Measurements from ENCODE around the gene CAMK2A. TPM values are rescaled to one million over a fixed set of nuclear protein-coding genes. Genes with fewer than 3 reads are reported as not detected.

Gene CAMK2A
- total RNA-seq, 1 experiment from 2014 or later = 0.33 TPM

GRCh38 chr5:150326707-150327106, 37.1 kb upstream of the CAMK2A start:
- no peak overlapping the region for H3T11ph ChIP-seq (ENCODE audit: low read length)
- H4K20me1 ChIP-seq (ENCODE audit: control insufficient read depth, insufficient read depth, insufficient read length) = no peaks in the 10 kb centered on the region
- no peak overlapping the region for H4K8ac ChIP-seq (replicated peaks; ENCODE audit: insufficient read length, low read depth, low read length)
- WGBS (ENCODE audit: extremely low coverage, insufficient read length, low lambda C conversion rate) = no CpG with 5 or more reads among the region's 2 CpGs
- no peak overlapping the region for H3K27ac Mint-ChIP-seq
- H2BK20ac ChIP-seq (ENCODE audit: low read depth, low read length, poor library complexity, severe bottlenecking) = no peak overlapping the region
- no peak overlapping the region for H2BK5ac ChIP-seq (ENCODE audit: insufficient read length, low read length)
- no peaks in the 10 kb centered on the region for H3K9me3 Mint-ChIP-seq
- no peak overlapping the region for H3K18ac ChIP-seq (ENCODE audit: insufficient read length, low read depth, low read length)
- H3K4me3 Mint-ChIP-seq = no peak overlapping the region
- no peak overlapping the region for H2BK15ac ChIP-seq (ENCODE audit: low read depth, low read length)
- no peaks in the 10 kb centered on the region for H3K79me2 ChIP-seq (ENCODE audit: insufficient read depth, low read length)
- no peaks in the 10 kb centered on the region for H3K36me3 Mint-ChIP-seq (ENCODE audit: insufficient read depth in 1 of 3, low read depth in 3 of 3)
- no peak overlapping the region for H3K23ac ChIP-seq (ENCODE audit: insufficient read length, low read depth, low read length)
- no peaks in the 10 kb centered on the region; the same call in 1 of the 2 replicates for H3K27me3 Mint-ChIP-seq (ENCODE audit: low read depth)
- H2BK12ac ChIP-seq (ENCODE audit: insufficient read length, low read depth, low read length) = no peak overlapping the region
- no peaks in the 10 kb centered on the region for H3K4me1 ChIP-seq (ENCODE audit: insufficient read depth, low read length)
- H2AFZ ChIP-seq (ENCODE audit: low read length) = no peak overlapping the region
- H3K4me2 ChIP-seq (ENCODE audit: insufficient read depth, insufficient read length, low read length) = no peak overlapping the region
- no peak overlapping the region for H3K56ac ChIP-seq (ENCODE audit: insufficient read length, low read depth, low read length)
- no peak overlapping the region for H3K27ac ChIP-seq (ENCODE audit: insufficient read length, low read depth, low read length)
- peaks cover 0 to 4% of the 10 kb centered on the region in 2 experiments; a peak in 1 of 4 replicates for H3K4me1 Mint-ChIP-seq
- no peak overlapping the region for H3K9ac ChIP-seq (ENCODE audit: extremely low read depth, insufficient read length, low read length)
- no peak overlapping the region for H3K14ac ChIP-seq (ENCODE audit: insufficient read depth, low read length)
- DNase-seq = no peak
- no peak overlapping the region for H2AK5ac ChIP-seq (ENCODE audit: insufficient read length, low read length)
- H4K5ac ChIP-seq (ENCODE audit: insufficient read length, low read depth, low read length) = no peak overlapping the region
- H2BK120ac ChIP-seq (ENCODE audit: low read depth, low read length, poor library complexity, severe bottlenecking) = no peak overlapping the region
- H3K4ac ChIP-seq (ENCODE audit: low read depth, low read length) = no peak overlapping the region
- no peaks in the 10 kb centered on the region for H3K9me3 ChIP-seq (ENCODE audit: control insufficient read depth, low read depth, low read length)
- TF ChIP-seq CTCF (conservative IDR thresholded peaks at IDR 0.05) = no peak
- no peaks in the 10 kb centered on the region for H3K27me3 ChIP-seq (ENCODE audit: insufficient read depth, low read length)
- no peaks in the 10 kb centered on the region for H3K79me1 ChIP-seq (ENCODE audit: insufficient read depth, low read depth, low read length, poor library complexity, severe bottlenecking)
- no peak overlapping the region for H4K91ac ChIP-seq (ENCODE audit: insufficient read length, low read depth, low read length)
- no peaks in the 10 kb centered on the region for H3K23me2 ChIP-seq (ENCODE audit: insufficient read length, low read depth, low read length, poor library complexity, severe bottlenecking)

Data from H9 (cell line).